Vagina (tissue), 2 donors: ENCODE results near the gene HPX. TPM values are rescaled to one million over a fixed set of nuclear protein-coding genes. Genes with fewer than 3 reads are reported as not detected.

ENCODE experiments used
- DNase-seq, 2 donors: peaks; one replicate each; pipeline ENCODE4 v3.0.0-alpha.2; 2017; ENCODE audit errors: extremely low spot score in 2 of 2
- H3K27ac ChIP-seq: fragments of 200-600 bp; sonication (generic); one replicate; pipeline ENCODE4 v1.5.1; 2019
- H3K27me3 ChIP-seq: fragments of 200-600 bp; sonication (generic); one replicate; pipeline ENCODE4 v1.5.1; 2019
- H3K36me3 ChIP-seq, 2 donors: fragments of 200-600 bp; sonication (generic); one replicate each; pipeline ENCODE4 v1.5.1; 2017 to 2019
- H3K4me1 ChIP-seq: fragments of 200-600 bp; sonication (generic); one replicate; pipeline ENCODE4 v1.5.1; 2019
- H3K4me3 ChIP-seq, 2 donors: fragments of 200-600 bp; sonication (generic); 1 replicate in 1 of 2; 2 replicates in 1 of 2; pipeline ENCODE4 v1.5.1; 2016 to 2019
- H3K9me3 ChIP-seq: fragments of 200-600 bp; sonication (generic); one replicate; pipeline ENCODE4 v1.5.1; 2019
- POLR2A ChIP-seq, 2 donors: fragments of 450-650 bp; IDR thresholded peaks; one replicate each; pipeline ENCODE4 v1.6.1; 2017; ENCODE audit warnings: antibody characterized with exemption in 2 of 2, mild to moderate bottlenecking in 2 of 2, moderate library complexity in 2 of 2
- POLR2AphosphoS5 ChIP-seq, 2 donors: sonication (generic); formaldehyde crosslinking; IDR thresholded peaks; one replicate each; pipeline ENCODE4 v1.9.0; 2017; ENCODE audit warnings: antibody characterized with exemption in 2 of 2, mild to moderate bottlenecking in 2 of 2, low read depth in 1 of 2; ENCODE audit not compliant: insufficient read depth in 1 of 2
- intact Hi-C: fragments of 100-400 bp; cut with DNase I; formaldehyde crosslinking; loops from one replicate; pipeline ENCODE4 v1.15.1; 2023
- total RNA-seq: library from RNA; depleted of rRNA; stranded (reverse); fragments of >200 nt; gene quantifications from one replicate; pipeline ENCODE4 v1.2.3, GENCODE V29; 2016
- TF ChIP-seq, protein P1 (sequence below), 3 experiments: fragments of 450-650 bp in 2 of 3; fragments of 200-600 bp in 1 of 3; sonication (generic) in 1 of 3; IDR thresholded peaks; one replicate each; pipeline ENCODE4 v1.5.1; 2017 to 2019; ENCODE audit warnings: antibody characterized with exemption in 3 of 3, mild to moderate bottlenecking in 2 of 3, moderate library complexity in 2 of 3

The HPX gene
- total RNA-seq, 1 donor from 2014 or later, result 0.98 TPM

DNA sequence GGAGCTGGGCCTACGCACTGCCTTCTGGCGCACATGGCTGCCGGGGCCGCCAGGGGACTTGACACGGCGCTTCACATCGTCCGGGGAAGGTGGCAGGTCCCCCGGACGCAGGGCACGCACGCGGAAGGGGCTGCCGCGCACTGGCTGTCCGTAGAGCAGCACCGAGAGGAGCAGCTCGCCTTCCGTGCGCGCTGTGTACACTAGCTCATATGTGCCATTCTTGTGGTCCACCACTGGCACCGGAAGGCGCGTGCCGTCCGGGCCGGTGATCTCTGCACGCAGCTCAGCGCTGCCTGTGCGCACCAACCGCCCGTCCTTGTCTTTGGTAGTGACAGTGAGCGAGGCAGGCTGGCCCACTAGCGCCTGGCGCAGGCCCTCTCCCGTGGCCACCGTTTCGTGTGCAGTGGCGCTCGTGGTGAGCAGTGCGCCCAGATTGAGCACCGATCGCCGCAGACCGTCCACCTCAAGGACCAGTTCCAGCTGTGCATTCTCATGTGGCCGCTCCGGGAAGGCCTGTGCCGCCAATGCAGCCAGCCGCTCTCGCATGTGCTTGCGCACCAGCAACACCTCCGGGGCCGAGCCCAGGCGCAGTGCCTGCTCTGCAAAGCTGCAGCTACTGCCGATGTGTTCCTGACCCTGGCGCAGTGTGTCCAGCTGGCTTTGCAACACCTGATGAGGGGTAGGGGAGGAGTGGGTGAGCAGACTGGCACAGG lies 15.7 kb upstream of the HPX start:
- no peak for TF ChIP-seq POLR2A (IDR thresholded peaks at IDR 0.05)
- TF ChIP-seq, protein P1, sequence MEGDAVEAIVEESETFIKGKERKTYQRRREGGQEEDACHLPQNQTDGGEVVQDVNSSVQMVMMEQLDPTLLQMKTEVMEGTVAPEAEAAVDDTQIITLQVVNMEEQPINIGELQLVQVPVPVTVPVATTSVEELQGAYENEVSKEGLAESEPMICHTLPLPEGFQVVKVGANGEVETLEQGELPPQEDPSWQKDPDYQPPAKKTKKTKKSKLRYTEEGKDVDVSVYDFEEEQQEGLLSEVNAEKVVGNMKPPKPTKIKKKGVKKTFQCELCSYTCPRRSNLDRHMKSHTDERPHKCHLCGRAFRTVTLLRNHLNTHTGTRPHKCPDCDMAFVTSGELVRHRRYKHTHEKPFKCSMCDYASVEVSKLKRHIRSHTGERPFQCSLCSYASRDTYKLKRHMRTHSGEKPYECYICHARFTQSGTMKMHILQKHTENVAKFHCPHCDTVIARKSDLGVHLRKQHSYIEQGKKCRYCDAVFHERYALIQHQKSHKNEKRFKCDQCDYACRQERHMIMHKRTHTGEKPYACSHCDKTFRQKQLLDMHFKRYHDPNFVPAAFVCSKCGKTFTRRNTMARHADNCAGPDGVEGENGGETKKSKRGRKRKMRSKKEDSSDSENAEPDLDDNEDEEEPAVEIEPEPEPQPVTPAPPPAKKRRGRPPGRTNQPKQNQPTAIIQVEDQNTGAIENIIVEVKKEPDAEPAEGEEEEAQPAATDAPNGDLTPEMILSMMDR (IDR thresholded peaks at IDR 0.05), result no peak
- no peak for TF ChIP-seq POLR2AphosphoS5 (IDR thresholded peaks at IDR 0.05; ENCODE audit: insufficient read depth in 1 of 2, low read depth in 1 of 2)
- H3K36me3 ChIP-seq, result peaks cover 5 to 77% of the 10 kb centered on the region in 2 donors
- no peak overlapping the region for H3K4me3 ChIP-seq
- no peaks in the 10 kb centered on the region for H3K9me3 ChIP-seq
- no peaks in the 10 kb centered on the region for H3K27me3 ChIP-seq
- H3K27ac ChIP-seq, result no peak overlapping the region
- H3K4me1 ChIP-seq, result no peaks in the 10 kb centered on the region
- intact Hi-C loops, result no loop called here
- DNase-seq, result no peak

DNA sequence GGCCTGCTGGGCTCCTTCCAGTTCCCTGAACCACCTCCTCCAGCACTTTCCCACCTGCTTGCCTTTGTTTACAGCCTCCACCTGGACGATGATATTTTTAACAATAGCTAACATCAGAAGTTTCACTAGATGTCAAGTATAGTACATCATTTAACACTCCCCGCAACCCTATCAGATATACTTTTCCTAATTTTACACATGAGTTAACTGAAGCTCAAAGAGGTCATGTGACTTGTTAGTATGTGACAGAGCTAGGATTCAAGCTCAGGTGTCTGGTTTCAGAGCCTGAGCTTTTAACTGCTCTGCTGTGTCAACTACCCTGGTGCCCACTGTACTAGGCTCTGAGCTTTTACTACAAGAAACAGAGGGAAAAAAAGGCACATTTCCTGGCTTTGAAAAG lies 14.3 kb upstream of the HPX start:
- intact Hi-C loops, result no loop called here

GRCh38 chr11:6453152-6453551 lies 12.4 kb upstream of the HPX start:
- Histone ChIP-seq H3K4me3 (no peak overlapping the region), H3K4me1 (no peaks in the 10 kb centered on the region), H3K27ac (no peak overlapping the region), H3K36me3 (peaks cover 8 to 90% of the 10 kb centered on the region in 2 donors), H3K9me3 (no peaks in the 10 kb centered on the region), H3K27me3 (no peaks in the 10 kb centered on the region)
- no peak for DNase-seq
- intact Hi-C loops, result no loop called here
- TF ChIP-seq, protein P1 (IDR thresholded peaks at IDR 0.05), result no peak
- TF ChIP-seq POLR2AphosphoS5 (IDR thresholded peaks at IDR 0.05; ENCODE audit: insufficient read depth in 1 of 2, low read depth in 1 of 2), result no peak
- TF ChIP-seq POLR2A (IDR thresholded peaks at IDR 0.05), result no peak

More for the DNA sequence above, 14.3 kb upstream of the HPX start:
- Histone ChIP-seq H3K27me3 (no peaks in the 10 kb centered on the region), H3K9me3 (no peaks in the 10 kb centered on the region), H3K36me3 (peaks cover 8 to 89% of the 10 kb centered on the region in 2 donors), H3K27ac (no peak overlapping the region), H3K4me3 (no peak overlapping the region), H3K4me1 (no peaks in the 10 kb centered on the region)
- TF ChIP-seq POLR2AphosphoS5 (IDR thresholded peaks at IDR 0.05; ENCODE audit: insufficient read depth in 1 of 2, low read depth in 1 of 2) (no peak), POLR2A (IDR thresholded peaks at IDR 0.05) (no peak)
- TF ChIP-seq, protein P1 (IDR thresholded peaks at IDR 0.05), result no peak
- DNase-seq, result no peak

DNA sequence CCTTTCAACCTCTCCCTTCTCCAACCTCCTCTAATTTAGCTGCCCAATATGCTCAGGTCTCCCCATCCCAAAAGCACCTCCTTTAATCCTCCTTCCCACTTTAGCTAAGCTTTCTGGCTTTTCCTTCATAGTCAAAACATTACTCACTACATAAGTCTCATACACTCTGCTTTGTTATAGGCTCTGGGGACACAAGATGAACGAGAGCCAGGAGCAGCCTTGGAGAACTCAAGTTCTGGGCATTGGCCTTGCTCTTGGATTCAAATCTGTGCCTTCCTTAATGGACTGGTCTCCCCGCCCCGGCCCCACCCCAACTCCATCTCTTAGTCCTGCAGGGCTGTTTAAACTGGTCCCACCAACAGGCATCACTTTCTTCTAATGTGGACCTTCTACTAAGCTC lies 11.4 kb upstream of the HPX start:
- DNase-seq, result no peak
- peaks cover 8 to 81% of the 10 kb centered on the region in 2 donors for H3K36me3 ChIP-seq

More for the DNA sequence above, 11.4 kb upstream of the HPX start:
- no peak overlapping the region for H3K4me3 ChIP-seq
- no peaks in the 10 kb centered on the region for H3K9me3 ChIP-seq
- intact Hi-C loops, result no loop called here
- no peaks in the 10 kb centered on the region for H3K4me1 ChIP-seq
- no peak for TF ChIP-seq POLR2A (IDR thresholded peaks at IDR 0.05)
- TF ChIP-seq, protein P1 (IDR thresholded peaks at IDR 0.05), result no peak
- no peak for TF ChIP-seq POLR2AphosphoS5 (IDR thresholded peaks at IDR 0.05; ENCODE audit: insufficient read depth in 1 of 2, low read depth in 1 of 2)
- no peak overlapping the region for H3K27ac ChIP-seq
- H3K27me3 ChIP-seq, result no peaks in the 10 kb centered on the region
